Adrenal gland (tissue), 12 donors: ENCODE data around the gene OSBPL9. TPM values are rescaled to one million over a fixed set of nuclear protein-coding genes. Genes with fewer than 3 reads are reported as not detected.

Experiments used
- DNase-seq, 7 donors: peaks; one replicate each; pipeline ENCODE4 v3.0.0-alpha.2; 2019 to 2020
- H3K27ac ChIP-seq, 5 donors: fragments of 200-600 bp; sonication (generic) in 4 of 5; 1 replicate in 3 of 5; 2 replicates in 2 of 5; pipeline versions ENCODE4 v1.5.1 to v1.8.0; 2016 to 2020; ENCODE audit warnings: mild to moderate bottlenecking in 1 of 5
- H3K27me3 ChIP-seq: fragments of 200-600 bp; 2 replicates; pipeline ENCODE4 v1.8.0; 2021
- H3K36me3 ChIP-seq, 2 donors: fragments of 200-600 bp; replicated peaks in 1 of 2; 1 replicate in 1 of 2; 2 replicates in 1 of 2; pipeline versions ENCODE4 v1.5.1 to v1.8.0; 2018 to 2022
- H3K4me1 ChIP-seq, 2 donors: fragments of 200-600 bp; replicated peaks in 1 of 2; 1 replicate in 1 of 2; 2 replicates in 1 of 2; pipeline versions ENCODE4 v1.5.1 to v1.8.0; 2018 to 2021
- H3K4me3 ChIP-seq, 4 donors: fragments of 200-600 bp; sonication (generic) in 3 of 4; one replicate each; pipeline ENCODE4 v1.5.1; 2016 to 2018
- H3K9me3 ChIP-seq, 3 donors: fragments of 200-600 bp; sonication (generic) in 1 of 3; replicated peaks in 1 of 3; 1 replicate in 2 of 3; 2 replicates in 1 of 3; pipeline versions ENCODE4 v1.5.1 to v1.8.0; 2016 to 2021
- POLR2A ChIP-seq, 2 donors: fragments of 450-650 bp; IDR thresholded peaks; one replicate each; pipeline ENCODE4 v1.6.1; 2017; ENCODE audit warnings: antibody characterized with exemption in 2 of 2, mild to moderate bottlenecking in 2 of 2, moderate library complexity in 1 of 2
- WGBS, 4 donors: extraction: QIAGEN DNeasy Blood & Tissue Kit in 2 of 4; methylation state at CpG; one replicate each; pipeline versions ENCODE4 v1.1.5 to v1.1.7; 2013 to 2017; 5-methylcytosine and 5-hydroxymethylcytosine counted together
- intact Hi-C, 2 donors: fragments of 100-400 bp; cut with DNase I; formaldehyde crosslinking; loops; one replicate each; pipeline versions ENCODE4 v1.14.1 to v1.15.0; 2022 to 2023
- polyA plus RNA-seq, 3 donors: library from polyadenylated mRNA; stranded (reverse); fragments of 200-250 nt in 2 of 3; fragments of 350-450 nt in 1 of 3; fragmentation: Illumina TruSeq in 1 of 3; extraction: RNeasy Lipid Tissue Mini Kit (QIAGEN cat#74804) in 1 of 3; gene quantifications; one replicate each; pipeline ENCODE4 v1.2.3, GENCODE V29; 2013 to 2014
- total RNA-seq, 9 donors: library from RNA; depleted of rRNA in 4 of 9; stranded (reverse); fragments of >200 nt in 4 of 9; fragments of 120-200 nt in 1 of 9; fragmentation: NEBNext Ultra II Directional in 1 of 9; extraction: Animal tissue kit (Norgen Biotek cat#: 25700) in 1 of 9; gene quantifications; one replicate each; pipeline versions ENCODE4 v1.1.0 to v1.2.4, GENCODE V29; 2013 to 2023
- TF ChIP-seq, protein P1 (sequence below), 6 experiments: fragments of 450-650 bp in 4 of 6; fragments of 200-600 bp in 2 of 6; sonication (generic) in 1 of 6; IDR thresholded peaks; 1 replicate in 5 of 6; 2 replicates in 1 of 6; pipeline versions ENCODE4 v1.5.1 to v1.8.0; 2016 to 2021; ENCODE audit warnings: antibody characterized with exemption in 6 of 6, mild to moderate bottlenecking in 2 of 6, moderate library complexity in 1 of 6
- donor health status: healthy with polysubstance abuse.
- donor health status: Bipolar disorder and iron deficiency.
- donor health status: DM: yes; HTN: yes; CAD: no.
- donor health status: DM: no; HTN: no; CAD: no.
- donor health status: DM: no; HTN: no; CAD: no.
- donor health status: DM: yes; HTN: yes; CAD: no.

OSBPL9 gene
- total and polyA plus RNA-seq, 12 donors: 61.9 to 180 (median 87.3) TPM

DNA sequence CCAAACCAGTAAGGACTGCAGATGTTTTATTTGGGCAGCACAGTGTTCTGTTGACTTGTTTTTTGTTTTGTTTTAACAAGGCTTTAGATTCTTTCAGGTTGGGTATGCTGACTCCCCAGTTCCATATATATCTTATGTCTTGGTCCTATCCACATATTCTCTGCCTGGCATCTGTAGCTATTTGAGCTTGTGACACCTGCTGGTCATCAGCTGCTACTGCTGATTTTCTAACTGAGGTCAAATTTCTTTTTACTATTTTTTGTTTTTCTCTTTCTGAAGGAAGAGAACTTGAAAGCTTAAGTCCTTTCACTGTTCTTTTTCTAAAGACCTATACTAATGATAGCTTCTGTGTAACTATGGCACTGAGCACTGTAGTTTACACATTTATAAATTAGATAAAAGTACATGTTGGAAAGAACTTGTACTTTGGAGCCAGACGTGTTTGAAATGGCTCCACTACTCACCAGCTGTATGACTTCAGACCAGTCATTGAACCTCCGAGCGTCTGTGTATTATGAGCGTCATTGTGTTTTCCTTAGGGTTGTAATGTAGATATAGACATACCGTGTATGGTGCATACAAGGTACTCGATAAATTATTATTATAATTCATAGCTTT is 152.2 kb downstream of the OSBPL9 start:
- TF ChIP-seq, protein P1, sequence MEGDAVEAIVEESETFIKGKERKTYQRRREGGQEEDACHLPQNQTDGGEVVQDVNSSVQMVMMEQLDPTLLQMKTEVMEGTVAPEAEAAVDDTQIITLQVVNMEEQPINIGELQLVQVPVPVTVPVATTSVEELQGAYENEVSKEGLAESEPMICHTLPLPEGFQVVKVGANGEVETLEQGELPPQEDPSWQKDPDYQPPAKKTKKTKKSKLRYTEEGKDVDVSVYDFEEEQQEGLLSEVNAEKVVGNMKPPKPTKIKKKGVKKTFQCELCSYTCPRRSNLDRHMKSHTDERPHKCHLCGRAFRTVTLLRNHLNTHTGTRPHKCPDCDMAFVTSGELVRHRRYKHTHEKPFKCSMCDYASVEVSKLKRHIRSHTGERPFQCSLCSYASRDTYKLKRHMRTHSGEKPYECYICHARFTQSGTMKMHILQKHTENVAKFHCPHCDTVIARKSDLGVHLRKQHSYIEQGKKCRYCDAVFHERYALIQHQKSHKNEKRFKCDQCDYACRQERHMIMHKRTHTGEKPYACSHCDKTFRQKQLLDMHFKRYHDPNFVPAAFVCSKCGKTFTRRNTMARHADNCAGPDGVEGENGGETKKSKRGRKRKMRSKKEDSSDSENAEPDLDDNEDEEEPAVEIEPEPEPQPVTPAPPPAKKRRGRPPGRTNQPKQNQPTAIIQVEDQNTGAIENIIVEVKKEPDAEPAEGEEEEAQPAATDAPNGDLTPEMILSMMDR (IDR thresholded peaks at IDR 0.05): peak; percentile 77 to 90 (median 82)
- no peak for TF ChIP-seq POLR2A (IDR thresholded peaks at IDR 0.05)
- Histone ChIP-seq H3K9me3 (no peaks in the 10 kb centered on the region), H3K4me1 (no peaks in the 10 kb centered on the region), H3K27me3 (no peaks in the 10 kb centered on the region), H3K36me3 (peaks cover 0 to 56% of the 10 kb centered on the region in 2 donors), H3K4me3 (no peak overlapping the region), H3K27ac (no peak overlapping the region)
- WGBS, 4 donors: 54 to 67% (median 60%) methylated on average over 6 of the region's 6 CpGs
- intact Hi-C loops: loop anchor here in 1 of 2 donors (5.0 kb wide), 1 partner anchor 142 kb away; no protein-coding TSS in a partner anchor
- DNase-seq: peak in 5 of 7 donors; percentile 24 to 70 (median 42)

DNA sequence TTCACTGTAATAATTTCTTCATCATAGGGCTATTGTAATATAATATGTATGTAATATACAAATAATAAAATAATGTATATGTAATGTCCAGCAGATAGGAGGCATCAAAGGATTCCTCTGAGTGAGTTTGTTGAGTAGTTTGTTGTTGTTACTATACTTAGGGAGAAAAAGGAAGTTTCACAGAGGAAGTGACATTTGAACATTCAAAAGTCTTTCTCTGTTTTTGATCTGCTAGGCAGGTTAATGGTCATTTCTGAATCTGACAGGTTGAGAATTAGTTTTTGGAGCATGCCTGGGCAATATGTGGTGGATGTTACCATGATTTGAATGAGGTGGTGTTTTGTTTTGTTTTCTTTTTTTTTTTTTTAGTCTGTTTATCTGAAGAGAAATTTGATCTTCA is 159.5 kb downstream of the OSBPL9 start:
- no peaks in the 10 kb centered on the region for H3K27me3 ChIP-seq
- no peak for DNase-seq
- H3K36me3 ChIP-seq: peaks cover 0 to 56% of the 10 kb centered on the region in 2 donors
- no peak overlapping the region for H3K4me3 ChIP-seq
- H3K27ac ChIP-seq: no peak overlapping the region
- no peak for TF ChIP-seq POLR2A (IDR thresholded peaks at IDR 0.05)
- TF ChIP-seq, protein P1 (IDR thresholded peaks at IDR 0.05): no peak
- no peaks in the 10 kb centered on the region for H3K4me1 ChIP-seq
- no peaks in the 10 kb centered on the region for H3K9me3 ChIP-seq
- intact Hi-C loops: no loop called here

DNA sequence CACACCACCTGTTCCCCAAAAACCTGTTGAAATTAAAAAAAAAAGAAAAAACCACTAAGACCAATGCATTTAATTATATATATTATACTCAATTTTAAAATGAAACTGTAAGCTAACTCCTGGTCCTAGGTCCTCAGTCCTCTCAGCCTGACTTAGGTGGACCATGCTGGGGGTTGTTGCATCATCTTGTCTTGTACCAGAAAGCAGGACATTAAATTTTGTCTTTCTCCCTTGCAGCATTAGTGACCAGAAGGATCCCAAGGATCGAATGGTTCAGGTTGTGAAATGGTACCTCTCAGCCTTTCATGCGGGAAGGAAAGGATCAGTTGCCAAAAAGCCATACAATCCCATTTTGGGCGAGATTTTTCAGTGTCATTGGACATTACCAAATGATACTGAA is 164.0 kb downstream of the OSBPL9 start:
- Histone ChIP-seq H3K4me3 (no peak overlapping the region), H3K27me3 (no peaks in the 10 kb centered on the region), H3K27ac (no peak overlapping the region), H3K4me1 (no peaks in the 10 kb centered on the region), H3K36me3 (peaks cover 0 to 64% of the 10 kb centered on the region in 2 donors), H3K9me3 (no peaks in the 10 kb centered on the region)
- DNase-seq: no peak
- no peak for TF ChIP-seq POLR2A (IDR thresholded peaks at IDR 0.05)
- TF ChIP-seq, protein P1 (IDR thresholded peaks at IDR 0.05): no peak
- 96 to 98% (median 97%) methylated on average over 3 of the region's 3 CpGs for WGBS, 4 donors
- intact Hi-C loops: no loop called here

DNA sequence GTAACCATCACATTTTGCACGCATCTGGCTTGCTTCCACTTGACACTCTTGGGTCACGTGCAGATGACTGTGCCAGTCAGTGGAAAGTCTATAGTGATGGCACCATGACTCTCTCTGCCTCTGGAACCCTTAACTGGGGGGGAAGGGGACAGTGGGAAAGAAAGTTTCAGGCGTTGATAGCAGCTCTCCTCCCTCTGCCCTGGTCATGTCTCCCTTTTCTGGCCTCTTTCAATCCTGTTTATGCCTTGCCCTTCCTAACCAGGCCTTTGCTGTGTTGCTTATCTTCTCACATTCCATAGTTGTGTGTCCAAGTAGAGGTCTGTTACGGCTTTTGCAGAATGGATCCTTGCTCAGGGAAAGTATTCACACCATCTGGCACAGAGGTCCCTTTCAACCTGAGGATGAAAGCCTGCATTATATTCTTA is 168.1 kb downstream of the OSBPL9 start:
- peaks cover 0 to 90% of the 10 kb centered on the region in 2 donors for H3K36me3 ChIP-seq
- intact Hi-C loops: no loop called here
- no peaks in the 10 kb centered on the region for H3K9me3 ChIP-seq
- H3K4me1 ChIP-seq: no peaks in the 10 kb centered on the region
- 79 to 86% (median 82%) methylated on average over 3 to 4 of the region's 4 CpGs for WGBS, 4 donors
- no peaks in the 10 kb centered on the region for H3K27me3 ChIP-seq
- DNase-seq: no peak
- H3K4me3 ChIP-seq: no peak overlapping the region
- no peak overlapping the region for H3K27ac ChIP-seq
- no peak for TF ChIP-seq POLR2A (IDR thresholded peaks at IDR 0.05)
- TF ChIP-seq, protein P1 (IDR thresholded peaks at IDR 0.05): no peak
